AG08395 (cell line): Measurements from ENCODE around the gene KLF18.
"Not testable (repeated sequence)": the region's sequence is repeated elsewhere in the genome, so short reads cannot be mapped to it uniquely, and the experiment has no call there.

Experiments
- DNase-seq: peaks from one replicate; pipeline ENCODE4 v3.0.0; 2012; ENCODE audit warnings: mixed read lengths, low spot score

The KLF18 gene

GRCh38 chr1:44119525-44119924, 21.9 kb downstream of the KLF18 start:
- no peak for DNase-seq

- DNase-seq, result no peak
Observed at GRCh38 chr1:44118682-44119081, 22.7 kb downstream of the KLF18 start, which contains the start of gene KLF17. Gene KLF17 (plus strand): TSS chr1:44118821. CDS start chr1:44118908, 87 bp downstream.

GRCh38 chr1:44117272-44117671, 24.2 kb downstream of the KLF18 start:
- DNase-seq, result not testable (repeated sequence)

GRCh38 chr1:44114098-44114497, 27.3 kb downstream of the KLF18 start:
- no peak for DNase-seq

- no peak for DNase-seq
Observed at GRCh38 chr1:44113095-44113609, 28.3 kb downstream of the KLF18 start.

GRCh38 chr1:44112486-44112885, 28.9 kb downstream of the KLF18 start:
- DNase-seq, result peak; percentile 38

GRCh38 chr1:44111861-44112260, 29.6 kb downstream of the KLF18 start:
- DNase-seq, result no peak

GRCh38 chr1:44110916-44111315, 30.5 kb downstream of the KLF18 start:
- DNase-seq, result no peak

GRCh38 chr1:44108971-44109370, 32.5 kb downstream of the KLF18 start:
- no peak for DNase-seq

- peak; percentile 69 for DNase-seq
Observed at GRCh38 chr1:44108241-44108640, 33.2 kb downstream of the KLF18 start.

- no peak for DNase-seq
Observed at GRCh38 chr1:44105810-44106209, 35.6 kb downstream of the KLF18 start.

GRCh38 chr1:44103270-44104131, 37.9 kb downstream of the KLF18 start:
- no peak for DNase-seq

GRCh38 chr1:44101328-44101727, 40.1 kb downstream of the KLF18 start:
- DNase-seq, result no peak

- DNase-seq, result no peak
Observed at GRCh38 chr1:44100183-44100868, 41.1 kb downstream of the KLF18 start.

GRCh38 chr1:44094047-44094446, 47.4 kb downstream of the KLF18 start:
- no peak for DNase-seq

GRCh38 chr1:44090429-44091252, 50.8 kb downstream of the KLF18 start:
- no peak for DNase-seq

- DNase-seq, result no peak
Observed at GRCh38 chr1:44089371-44090048, 51.9 kb downstream of the KLF18 start.
